ENCODE results near the gene ZNF587B. TPM values are rescaled to one million over a fixed set of nuclear protein-coding genes. Genes with fewer than 3 reads are reported as not detected.
"Not testable (repeated sequence)": the region's sequence is repeated elsewhere in the genome, so short reads cannot be mapped to it uniquely, and the experiment has no call there.

The ZNF587B gene
- total RNA-seq, 1 experiment from 2014 or later = 8.3 TPM

DNA sequence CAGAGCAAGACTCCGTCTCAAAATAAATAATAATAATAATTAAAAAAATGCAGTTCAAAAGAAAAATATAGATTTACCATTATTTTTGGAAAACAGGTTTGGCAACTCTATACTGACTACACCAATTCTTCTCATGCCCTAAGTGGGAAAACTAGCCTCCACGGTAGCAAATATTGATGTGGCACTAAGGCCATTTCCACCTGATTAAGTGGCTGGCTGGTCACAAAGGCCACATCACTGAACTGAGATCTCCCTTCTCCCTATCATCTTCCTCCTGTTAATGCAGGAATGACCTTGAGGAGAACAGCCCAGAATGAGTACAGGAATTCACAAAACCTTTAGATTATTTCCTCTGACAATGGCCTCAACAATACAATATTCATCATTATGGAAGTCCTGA lies 40.1 kb downstream of the ZNF587B start:
- DNase-seq (ENCODE audit: low read depth) = no peak

DNA sequence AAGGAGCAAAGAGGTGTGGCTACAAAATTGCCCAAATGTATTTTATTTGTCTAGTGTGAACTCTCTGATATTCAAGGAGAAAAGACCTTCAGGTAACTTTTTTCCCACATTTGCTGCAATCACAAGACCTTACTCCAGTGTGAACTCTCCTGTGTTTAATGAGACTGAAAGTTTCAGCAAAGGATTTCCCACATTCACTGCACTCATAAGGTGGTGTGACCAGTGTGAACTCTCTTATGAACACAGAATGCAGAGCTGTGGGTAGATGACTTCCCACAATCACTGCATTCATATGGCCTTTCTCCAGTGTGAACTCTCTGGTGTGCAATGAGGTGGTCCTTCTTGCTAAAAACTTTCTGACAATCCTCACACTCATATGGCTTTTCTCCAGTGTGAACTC lies 42.4 kb downstream of the ZNF587B start:
- DNase-seq (ENCODE audit: low read depth) = no peak

DNA sequence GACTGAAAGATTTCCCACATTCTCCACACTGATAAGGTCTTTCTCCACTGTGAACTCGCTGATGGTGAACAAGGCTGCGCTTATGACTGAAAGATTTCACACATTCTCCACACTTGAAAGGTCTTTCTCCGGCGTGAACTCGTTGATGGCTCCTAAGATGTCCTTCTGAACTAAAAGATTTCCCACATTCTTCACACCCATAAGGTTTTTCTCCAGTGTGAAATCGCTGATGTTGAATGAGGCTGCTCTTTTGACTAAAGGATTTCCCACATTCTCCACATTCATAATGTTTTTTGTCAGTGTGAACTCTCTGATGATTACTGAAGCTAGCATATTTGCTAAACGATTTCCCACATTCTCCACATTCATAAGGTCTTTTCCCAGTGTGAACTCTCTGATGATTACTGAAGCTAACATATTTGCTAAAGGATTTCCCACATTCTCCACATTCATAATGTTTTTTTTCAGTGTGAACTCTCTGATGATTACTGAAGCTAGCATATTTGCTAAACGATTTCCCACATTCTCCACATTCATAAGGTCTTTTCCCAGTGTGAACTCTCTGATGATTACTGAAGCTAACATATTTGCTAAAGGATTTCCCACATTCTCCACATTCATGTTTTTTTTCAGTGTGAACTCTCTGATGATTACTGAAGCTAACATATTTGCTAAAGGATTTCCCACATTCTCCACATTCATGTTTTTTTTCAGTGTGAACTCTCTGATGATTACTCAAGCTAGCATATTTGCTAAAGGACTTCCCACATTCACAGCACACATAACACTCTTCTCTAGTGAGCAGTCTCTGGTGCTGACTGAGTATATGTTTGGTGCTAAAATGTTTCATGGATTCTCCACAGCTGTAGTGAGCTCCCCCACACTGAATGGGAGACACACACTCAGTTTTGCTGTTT lies 44.0 kb downstream of the ZNF587B start:
- DNase-seq (ENCODE audit: low read depth) = not testable (repeated sequence)

DNA sequence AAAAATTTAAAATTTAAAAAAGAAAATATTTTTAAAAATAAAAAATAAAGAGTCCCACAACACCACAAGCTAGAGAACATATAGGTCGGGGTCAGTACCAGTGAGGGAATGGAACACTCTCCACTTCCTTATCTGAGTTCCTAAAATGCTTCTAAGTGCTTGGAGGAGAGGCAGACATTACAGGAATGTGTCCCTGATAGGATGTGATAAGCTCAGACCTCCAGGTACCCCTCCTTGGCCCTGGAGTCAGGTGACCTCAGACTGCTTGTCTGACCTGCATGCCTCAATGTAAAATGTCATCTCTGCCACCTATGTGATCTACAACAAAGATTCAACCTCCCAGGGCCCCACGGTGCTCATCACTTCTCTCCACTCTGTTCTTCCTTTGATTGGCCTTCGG lies 55.9 kb downstream of the ZNF587B start:
- no peak for DNase-seq (ENCODE audit: low read depth)

DNA sequence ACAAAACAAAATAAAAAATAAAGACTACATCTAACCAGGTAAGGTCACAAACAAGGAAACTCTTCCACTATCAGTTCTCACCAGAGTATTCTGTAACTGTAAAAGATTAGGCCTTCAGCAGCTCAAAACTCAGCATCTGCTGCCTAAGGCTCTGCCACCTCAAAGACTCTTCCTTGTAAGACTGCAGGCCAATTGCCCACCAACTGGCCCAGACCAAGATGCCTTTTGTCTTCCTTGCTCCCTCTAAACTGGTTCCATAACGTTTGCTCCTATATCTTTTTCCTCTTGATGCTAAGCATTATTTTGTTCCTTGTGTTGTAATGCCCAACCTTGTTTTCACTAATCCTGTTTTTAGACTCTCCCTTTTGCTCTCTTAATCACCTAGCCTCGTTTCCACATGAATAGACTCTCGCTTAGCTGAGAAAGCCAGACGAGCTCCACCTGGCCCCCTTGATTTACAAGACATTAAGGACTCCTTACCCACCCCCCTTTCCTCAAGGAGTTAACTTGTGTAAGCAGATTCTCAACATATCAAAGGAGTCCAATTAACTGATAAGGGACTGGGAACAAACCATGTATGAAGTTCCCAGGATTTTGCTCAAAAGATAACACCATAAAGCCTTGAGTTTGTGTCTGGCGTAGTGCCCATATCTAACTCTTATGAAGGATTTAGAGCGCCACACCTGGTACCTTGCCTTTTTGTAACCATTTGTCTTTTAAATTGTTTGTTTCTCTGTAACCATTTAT lies 57.3 kb downstream of the ZNF587B start:
- no peak for DNase-seq (ENCODE audit: low read depth)

DNA sequence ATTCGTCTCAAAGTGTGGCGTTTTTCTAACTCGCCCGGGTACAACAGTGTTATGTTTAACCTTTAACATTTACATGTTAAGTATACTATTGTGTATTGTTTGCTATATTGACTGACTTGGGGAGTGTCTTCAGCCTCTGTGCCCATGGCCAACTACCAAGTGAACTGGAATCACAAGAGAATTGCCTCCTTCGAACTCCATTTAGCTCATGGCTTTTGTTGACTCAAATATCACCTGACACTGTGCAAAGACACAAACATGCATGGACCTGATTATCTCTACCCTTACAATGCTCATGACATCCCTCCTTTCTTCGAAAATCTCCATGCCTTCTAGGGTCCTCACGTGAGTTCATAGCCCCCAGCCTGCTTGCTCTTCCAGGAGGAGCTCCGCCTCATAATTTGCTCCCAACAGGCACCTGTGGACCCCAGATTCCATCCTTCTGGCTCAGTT lies 58.0 kb downstream of the ZNF587B start:
- DNase-seq (ENCODE audit: low read depth) = no peak

DNA sequence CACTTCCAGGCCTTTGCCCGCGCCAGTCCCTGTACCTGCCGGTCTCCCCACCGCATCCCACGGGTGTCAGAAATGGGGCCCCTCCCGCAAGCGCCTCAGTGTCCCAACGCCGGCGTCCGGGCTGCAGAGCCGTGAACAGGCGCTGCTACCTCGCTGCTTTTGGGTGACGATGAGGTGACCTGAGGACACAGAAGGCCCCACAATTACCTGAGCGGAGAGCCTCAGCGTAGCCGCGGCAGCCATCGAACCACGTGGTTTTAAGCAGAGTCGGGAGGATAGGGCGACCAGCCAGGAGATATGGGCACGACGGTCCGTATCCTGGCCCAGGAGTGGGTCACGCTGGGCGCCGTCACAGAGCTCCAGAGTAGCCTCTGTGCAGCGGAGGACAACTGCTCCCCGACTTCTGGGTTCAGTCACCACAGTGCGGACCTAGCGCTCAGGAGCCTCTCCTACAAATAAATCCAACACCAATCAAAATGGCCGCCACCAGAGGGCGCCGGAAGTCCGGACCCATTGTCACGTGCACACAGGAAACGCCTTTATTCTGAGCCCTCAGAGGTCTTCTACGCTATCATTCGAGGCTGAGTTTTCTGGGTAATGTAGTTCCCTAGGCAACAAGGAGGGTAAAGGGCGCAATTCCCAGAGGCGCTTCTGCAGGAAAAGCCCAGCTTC lies 58.6 kb downstream of the ZNF587B start, which contains the start of gene ZNF814:
ZNF814 (minus strand) TSS at position 478 of the 672 bp plus-strand sequence; CDS start at position 243, 235 bp downstream.
- no peak for DNase-seq (ENCODE audit: low read depth)

DNA sequence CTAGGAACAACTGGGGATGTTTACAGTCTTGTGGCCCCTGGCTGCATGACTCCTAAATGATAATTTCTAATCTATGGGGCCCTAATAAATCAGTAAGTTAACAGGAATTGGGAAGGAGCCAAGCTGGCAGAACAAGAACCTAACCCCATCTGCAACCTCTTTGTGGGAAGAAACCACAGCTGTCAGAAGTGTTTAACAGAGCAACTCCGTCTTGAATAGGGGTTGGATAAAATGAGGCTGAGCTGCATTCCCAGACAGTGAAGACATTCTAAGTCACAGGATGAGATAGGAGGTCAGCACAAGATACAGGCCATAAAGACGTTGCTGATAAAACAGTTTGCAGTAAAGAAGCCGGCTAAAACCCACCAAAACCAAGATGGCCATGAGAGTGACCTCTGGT lies 60.6 kb downstream of the ZNF587B start:
- peak; percentile 87 for DNase-seq (ENCODE audit: low read depth)

Other genes with a start within 250 kb of the ZNF587B start
- 10.3 and 12.3 TPM in 2 replicates for gene ZIK1, start 246.2 kb upstream of the ZNF587B start, total RNA-seq (2014; rRNA removed; shearing (Covaris generic))
- 7.4 and 17.4 TPM in 2 replicates for gene ZNF530, start 230.4 kb upstream of the ZNF587B start, total RNA-seq (2014; rRNA removed; shearing (Covaris generic))
- 16.5 and 17.6 TPM in 2 replicates for gene ZNF134, start 216.1 kb upstream of the ZNF587B start, total RNA-seq (2014; rRNA removed; shearing (Covaris generic))
- gene ZNF211, start 197.1 kb upstream of the ZNF587B start, total RNA-seq (2014; rRNA removed; shearing (Covaris generic)) = 12.2 and 13.1 TPM in 2 replicates
- not detected in 2 replicates for gene ZSCAN4, start 161.4 kb upstream of the ZNF587B start, total RNA-seq (2014; rRNA removed; shearing (Covaris generic))
- gene ZNF551, start 148.3 kb upstream of the ZNF587B start, total RNA-seq (2014; rRNA removed; shearing (Covaris generic)) = 7.0 and 13.1 TPM in 2 replicates
- not detected in 2 replicates for gene ZNF154, start 121.1 kb upstream of the ZNF587B start, total RNA-seq (2014; rRNA removed; shearing (Covaris generic))
- 1.9 and 5.4 TPM in 2 replicates for gene ZNF671, start 102.7 kb upstream of the ZNF587B start, total RNA-seq (2014; rRNA removed; shearing (Covaris generic))
- 11.4 and 12.8 TPM in 2 replicates for gene ZNF776, start 83.5 kb upstream of the ZNF587B start, total RNA-seq (2014; rRNA removed; shearing (Covaris generic))
- gene ZNF586, start 60.6 kb upstream of the ZNF587B start, total RNA-seq (2014; rRNA removed; shearing (Covaris generic)) = 11.8 and 14.2 TPM in 2 replicates
- gene ZNF552, start 15.4 kb upstream of the ZNF587B start, total RNA-seq (2014; rRNA removed; shearing (Covaris generic)) = 0.69 and 0.84 TPM in 2 replicates
- gene ZNF587, start 19.6 kb downstream of the ZNF587B start, total RNA-seq (2014; rRNA removed; shearing (Covaris generic)) = 6.5 and 19.6 TPM in 2 replicates
- gene ZNF814, start 58.7 kb downstream of the ZNF587B start, total RNA-seq (2014; rRNA removed; shearing (Covaris generic)) = 0.64 and 2.2 TPM in 2 replicates
- gene ZNF417, start 86.3 kb downstream of the ZNF587B start, total RNA-seq (2014; rRNA removed; shearing (Covaris generic)) = 11.2 and 11.6 TPM in 2 replicates
- 6.6 and 7.0 TPM in 2 replicates for gene ZNF418, start 105.1 kb downstream of the ZNF587B start, total RNA-seq (2014; rRNA removed; shearing (Covaris generic))
- gene ZNF256, start 117.4 kb downstream of the ZNF587B start, total RNA-seq (2014; rRNA removed; shearing (Covaris generic)) = 4.8 and 6.7 TPM in 2 replicates
- not detected in 2 replicates for gene C19orf18, start 144.2 kb downstream of the ZNF587B start, total RNA-seq (2014; rRNA removed; shearing (Covaris generic))
- 13.2 and 13.4 TPM in 2 replicates for gene ZNF606, start 172.5 kb downstream of the ZNF587B start, total RNA-seq (2014; rRNA removed; shearing (Covaris generic))
- 1.2 TPM in 1 of 2 replicates, not detected in the other for gene ZSCAN1, start 203.7 kb downstream of the ZNF587B start, total RNA-seq (2014; rRNA removed; shearing (Covaris generic))
- gene ZNF135, start 229.0 kb downstream of the ZNF587B start, total RNA-seq (2014; rRNA removed; shearing (Covaris generic)) = 1.8 and 2.0 TPM in 2 replicates

Data from M059J (cell line).